HG02943 (cell line): Measurements from ENCODE around the gene IL4I1.

ENCODE experiments used
- ATAC-seq: cut with Tn5 transposase; IDR thresholded peaks from one replicate; pipeline ENCODE4 v1.9.1; 2021; ENCODE audit warnings: mild to moderate bottlenecking, low read depth, moderate library complexity; ENCODE audit not compliant: unreplicated experiment

IL4I1 gene

DNA sequence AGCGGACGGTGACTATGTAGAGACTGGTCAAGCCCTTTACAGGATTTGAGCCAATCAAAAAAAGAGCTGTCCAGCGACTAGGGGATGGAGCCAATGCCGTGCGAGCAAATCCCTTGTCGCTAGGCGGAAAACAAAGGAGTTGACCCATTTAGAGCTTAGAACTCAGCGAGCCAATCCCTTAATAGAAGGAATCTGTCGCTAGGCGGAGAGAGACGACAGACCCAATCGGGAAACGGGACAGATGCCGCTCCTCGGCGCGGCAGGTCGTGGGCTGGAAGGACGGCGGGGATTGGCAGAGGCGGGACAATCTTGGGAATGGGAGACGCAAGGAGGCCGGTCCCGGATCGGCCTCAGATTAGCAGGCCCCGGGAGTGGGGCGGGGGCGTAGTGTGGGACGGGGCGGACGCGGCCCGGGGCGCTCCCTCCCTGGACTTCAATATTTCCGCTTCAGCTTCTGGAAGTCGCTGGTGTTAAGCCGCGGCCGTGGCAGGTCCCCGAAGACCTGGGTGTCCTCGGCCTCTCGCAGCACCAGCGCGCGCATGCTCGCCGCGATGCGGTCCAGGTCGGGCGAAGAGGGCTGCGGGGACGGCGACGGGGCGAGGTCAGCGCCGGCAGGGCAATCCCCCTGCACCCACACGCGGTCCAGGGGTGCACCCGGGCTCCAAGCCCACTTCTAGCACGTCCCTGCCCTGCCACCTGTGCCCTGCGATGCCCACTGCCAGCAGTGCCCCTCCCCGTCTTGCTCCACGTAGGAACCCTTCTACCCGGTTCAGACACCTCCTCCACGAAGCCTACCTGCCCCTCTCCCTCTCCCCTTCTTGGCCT is 27.0 kb downstream of the IL4I1 start:
- peak; percentile 66 for ATAC-seq

DNA sequence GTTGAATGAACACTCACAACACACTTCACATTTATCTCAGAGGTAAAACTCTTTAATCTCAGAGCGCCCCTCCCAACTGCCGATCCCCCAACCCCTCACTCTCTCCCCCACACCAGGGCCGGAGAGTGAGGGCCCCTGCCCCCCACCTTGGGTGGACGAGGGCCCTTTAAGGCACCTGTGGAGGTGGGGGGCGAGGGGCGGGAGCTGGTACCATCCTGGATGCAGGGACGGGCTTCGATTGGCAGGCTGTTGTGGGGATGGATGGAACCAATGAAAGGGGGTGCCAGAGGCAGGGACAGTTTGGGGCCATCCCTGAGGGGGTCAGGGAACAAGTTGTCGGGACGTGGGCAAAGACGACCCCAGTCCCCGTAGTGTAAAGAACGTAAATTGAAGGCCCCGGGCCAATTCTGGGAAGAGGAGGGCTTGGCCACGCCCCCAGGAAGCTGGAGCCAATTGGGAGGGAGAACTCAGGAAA is 27.6 kb downstream of the IL4I1 start:
- peak; percentile 6 for ATAC-seq

DNA sequence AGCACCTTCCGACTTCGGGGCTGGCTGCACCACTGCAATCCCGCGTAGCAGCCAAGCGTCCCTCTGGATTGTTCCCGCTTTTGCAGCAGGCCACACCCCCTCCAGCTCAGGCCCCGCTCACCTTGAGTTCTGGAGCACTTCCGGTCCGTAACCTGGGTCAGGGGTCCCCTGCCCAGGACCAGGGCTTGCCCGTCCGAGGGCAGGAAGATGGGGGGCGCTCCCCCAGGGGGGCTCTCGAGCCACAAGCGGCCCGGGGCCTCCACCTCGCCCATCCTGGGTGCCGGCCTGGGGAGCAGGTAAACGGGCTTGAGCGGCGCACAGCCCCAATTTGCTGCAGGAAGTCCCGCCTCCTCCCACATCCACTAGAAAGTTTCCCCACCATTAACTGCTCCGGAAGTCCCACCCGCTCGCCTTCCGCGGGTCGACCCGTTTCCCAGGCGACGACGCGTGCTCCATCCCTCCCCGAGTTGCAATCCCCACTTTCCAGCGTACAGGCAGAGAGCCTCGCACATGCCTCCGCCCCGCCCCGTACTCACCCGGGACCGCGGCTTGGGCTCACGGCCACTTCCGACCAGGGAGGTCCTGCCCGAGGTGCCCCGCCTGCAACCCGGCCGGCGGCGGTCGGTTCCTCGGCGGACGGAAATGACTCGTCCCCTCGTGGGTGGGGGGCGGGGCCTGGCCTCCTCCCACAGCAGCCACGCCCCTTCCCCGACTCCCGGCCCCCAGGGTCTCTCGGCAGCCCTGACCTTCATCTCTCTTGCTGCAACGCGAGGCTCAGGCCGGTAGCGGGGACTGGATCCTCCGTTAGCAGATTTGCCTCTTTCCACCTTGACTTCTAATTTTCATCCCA is 29.5 kb downstream of the IL4I1 start, which contains the start of gene PNKP:
Gene PNKP (minus strand): TSS at position 644 of the 850 bp plus-strand sequence. CDS start 372 bp downstream, at position 272.
- peak; percentile 36 for ATAC-seq

DNA sequence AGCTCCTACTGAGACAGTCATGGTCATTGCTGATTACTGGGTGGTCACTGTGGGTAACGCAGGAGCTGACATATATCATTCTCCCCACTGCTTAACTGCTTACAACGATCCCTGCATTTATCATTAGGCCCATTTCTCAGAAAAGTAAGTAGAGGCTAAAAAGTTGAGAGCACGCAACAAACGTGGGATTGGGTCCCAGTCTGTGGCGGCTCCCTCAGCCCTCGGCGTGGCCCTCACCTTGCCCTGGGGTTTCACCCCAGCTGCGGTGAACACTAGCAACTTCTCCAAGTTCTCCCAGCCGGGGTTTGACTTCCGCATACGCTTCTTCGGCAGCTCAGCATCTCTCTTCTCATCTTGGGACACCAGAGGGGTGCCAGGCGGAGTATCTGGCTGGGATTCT is 31.8 kb downstream of the IL4I1 start:
- no peak for ATAC-seq

DNA sequence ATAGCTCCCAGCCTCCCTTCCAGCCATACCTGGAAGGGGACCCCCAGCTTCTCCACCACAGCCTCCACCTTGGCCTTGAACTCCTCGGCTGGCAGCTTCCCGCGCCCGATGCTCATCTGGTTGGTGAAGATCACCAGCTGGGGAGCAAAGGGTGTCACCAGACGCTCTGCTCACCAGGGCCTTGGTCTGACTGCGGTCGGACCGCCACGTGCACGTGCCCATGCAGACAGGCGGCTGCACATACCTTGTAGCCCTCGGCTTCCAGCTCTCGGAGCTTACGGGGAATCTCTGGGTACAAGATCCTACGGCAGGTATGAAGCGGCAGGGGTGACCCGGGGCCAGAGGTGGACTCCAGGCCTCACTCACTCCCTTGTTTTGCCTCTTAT is 32.8 kb downstream of the IL4I1 start:
- ATAC-seq = no peak

DNA sequence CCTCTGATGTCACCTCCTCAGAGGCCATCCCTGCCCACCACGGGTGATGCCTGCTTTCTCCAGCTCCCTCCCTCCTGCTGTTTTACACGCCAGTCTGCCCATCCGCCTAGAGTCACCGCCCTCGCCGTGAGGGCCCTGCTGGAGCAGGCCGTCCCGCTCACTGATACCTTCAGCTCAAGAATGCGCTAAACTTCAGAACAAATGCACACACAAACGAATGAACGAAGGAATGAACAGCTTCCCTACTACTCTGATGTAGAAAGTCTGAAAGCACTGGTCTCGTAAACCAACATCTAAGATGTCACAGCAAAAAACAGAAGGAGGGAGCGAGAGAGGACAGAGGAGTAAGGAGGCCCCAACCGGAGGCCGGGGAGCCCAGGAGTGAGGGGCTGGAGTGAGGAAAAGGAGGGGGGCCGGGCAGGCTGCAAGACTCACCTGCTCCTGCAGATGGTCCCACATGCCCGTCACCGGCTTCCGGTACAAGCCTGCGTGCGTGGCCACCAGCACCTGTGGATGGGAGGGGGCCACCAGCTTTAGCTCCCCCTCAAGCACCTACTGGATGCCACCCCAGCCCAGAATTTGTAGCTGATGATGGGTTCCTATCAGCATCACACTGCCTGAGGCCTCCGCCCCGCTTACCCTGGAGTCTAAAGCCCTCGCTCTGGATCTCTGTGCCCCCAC is 33.3 kb downstream of the IL4I1 start:
- ATAC-seq = no peak

DNA sequence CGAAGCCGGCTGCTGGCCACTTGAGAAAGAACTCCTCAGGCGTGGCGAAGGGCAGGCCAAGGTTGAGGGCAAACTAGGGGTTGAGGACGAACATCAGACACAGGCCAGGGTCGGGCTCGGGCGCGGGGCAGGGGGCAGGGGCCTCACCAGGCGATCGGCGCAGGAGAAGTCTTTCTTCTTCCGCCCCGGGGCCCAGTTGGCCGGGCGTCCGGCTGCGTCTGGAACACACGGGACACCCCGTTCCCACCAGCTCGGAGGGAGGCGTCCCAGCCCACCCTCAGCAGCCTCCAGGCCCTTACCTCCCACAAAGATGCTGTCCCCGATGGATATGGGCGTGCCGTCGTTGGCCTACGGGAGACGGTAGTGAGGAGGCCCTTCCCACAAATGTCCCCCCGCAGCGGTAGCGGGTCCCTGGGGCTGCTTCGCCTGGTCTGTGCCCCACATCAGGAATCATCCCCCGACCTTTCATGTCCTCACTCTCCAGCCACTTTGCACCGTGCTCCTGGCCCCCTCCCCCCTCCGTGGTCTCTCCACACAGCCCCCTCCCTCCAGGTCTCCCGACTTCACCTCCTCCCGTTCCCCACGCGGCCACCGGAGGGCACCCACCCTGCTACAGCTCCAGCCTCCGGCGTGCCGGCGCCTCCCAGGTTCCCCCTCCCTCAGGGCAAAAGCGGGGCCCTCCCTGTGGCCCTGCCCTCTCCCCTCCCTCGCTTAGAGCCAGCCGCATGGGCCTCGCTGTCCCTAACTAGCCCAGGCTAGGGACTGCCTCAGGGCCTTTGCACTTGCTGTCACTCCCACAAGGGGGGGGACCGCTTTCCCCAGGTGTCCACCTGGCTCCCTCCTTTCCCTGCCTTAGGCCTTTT is 34.1 kb downstream of the IL4I1 start:
- no peak for ATAC-seq

DNA sequence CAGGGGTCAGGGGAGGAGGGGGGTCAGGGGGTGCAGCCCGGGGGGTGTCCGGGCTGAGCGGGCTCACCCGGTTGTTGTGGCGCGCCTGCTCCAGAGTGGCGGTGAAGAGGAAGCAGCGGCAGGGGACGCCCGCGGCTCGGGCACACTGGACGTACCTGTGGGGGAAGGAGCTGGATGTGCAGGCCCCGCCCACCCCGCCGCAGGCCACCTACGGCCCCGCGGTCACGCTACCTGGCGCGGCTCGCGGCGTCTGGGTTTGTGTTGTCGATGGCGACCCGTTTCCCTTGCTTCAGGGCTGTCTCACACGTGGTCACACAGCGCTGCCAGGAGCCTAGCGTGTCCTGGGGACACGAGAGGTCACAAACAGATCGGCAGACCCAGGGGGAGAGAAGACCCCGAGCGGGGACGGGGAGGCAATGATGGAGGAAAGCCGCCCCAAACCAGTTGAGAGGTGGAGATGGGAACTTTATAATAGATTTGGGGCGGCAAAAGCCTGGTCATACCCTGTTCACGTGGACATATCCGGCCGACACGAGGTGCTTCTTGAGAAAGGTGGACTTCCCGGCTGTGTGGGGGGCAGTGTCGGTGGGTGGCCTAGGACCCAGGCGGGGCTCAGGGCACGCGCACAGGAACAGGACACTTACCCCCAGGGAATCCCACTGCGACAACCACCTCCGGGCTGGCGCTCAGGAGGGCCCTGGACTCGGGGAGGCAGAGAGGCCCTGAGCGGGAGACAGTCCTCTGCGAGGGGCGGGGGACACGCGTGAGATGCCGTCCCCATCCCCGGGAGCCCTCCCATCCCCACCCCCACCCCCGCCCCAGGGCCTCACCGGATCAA is 34.9 kb downstream of the IL4I1 start:
- ATAC-seq = no peak

DNA sequence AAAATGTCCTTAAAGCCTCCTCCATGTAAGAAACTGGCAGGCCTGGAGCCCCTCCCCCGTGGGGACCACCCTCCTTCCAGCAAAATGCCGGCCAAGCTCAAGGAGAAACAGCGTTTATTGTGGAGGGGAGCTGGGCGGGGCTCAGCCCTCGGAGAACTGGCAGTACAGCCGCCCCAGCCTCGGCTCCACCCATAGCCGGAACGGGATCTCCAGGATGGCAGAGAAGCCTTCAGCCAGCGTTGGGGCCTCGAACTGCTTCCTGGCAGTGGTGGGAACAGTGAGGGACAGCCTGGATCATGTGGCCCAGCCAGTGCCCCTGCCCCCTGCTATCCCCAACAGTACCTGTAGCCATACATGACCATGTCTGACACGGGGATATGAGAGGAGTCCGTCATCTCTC is 35.6 kb downstream of the IL4I1 start:
- ATAC-seq = no peak

DNA sequence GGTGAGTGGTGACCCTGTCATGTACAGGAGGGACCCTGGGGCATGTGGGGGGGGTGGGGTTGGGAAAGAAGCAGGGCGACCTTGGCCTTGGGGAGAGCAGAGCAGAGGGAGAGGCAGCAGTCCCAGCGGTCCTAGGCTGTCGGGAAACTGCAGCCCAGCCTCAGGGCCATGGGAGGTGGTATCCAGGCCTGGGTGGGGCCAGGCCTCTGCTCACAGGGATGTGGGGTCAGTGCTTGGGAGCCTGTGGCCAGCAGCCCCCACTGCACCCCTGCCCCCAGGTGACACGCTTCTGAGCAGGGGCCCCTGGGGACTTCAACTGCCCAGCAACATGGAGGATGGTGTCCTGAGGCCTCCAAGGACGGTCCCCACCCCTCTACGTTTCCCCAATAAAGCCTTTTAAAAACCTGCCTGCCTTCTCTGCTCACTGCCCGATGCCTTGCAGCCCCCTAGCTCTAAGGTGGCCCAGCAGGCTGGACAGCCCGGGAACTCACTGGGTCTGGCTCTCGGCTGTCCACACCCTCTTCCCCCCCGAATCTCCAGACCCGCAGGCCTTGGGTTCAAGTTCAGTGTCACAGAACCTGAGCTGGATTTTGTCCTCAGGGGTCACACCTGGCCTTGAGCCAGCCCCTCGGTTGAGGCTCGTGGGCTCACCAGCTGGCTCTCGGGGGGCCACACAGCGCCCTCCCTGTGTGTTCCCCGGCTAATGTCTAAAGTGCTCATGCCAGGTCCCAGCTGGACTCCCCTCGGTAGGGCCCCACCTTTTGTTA is 36.2 kb downstream of the IL4I1 start:
- no peak for ATAC-seq

DNA sequence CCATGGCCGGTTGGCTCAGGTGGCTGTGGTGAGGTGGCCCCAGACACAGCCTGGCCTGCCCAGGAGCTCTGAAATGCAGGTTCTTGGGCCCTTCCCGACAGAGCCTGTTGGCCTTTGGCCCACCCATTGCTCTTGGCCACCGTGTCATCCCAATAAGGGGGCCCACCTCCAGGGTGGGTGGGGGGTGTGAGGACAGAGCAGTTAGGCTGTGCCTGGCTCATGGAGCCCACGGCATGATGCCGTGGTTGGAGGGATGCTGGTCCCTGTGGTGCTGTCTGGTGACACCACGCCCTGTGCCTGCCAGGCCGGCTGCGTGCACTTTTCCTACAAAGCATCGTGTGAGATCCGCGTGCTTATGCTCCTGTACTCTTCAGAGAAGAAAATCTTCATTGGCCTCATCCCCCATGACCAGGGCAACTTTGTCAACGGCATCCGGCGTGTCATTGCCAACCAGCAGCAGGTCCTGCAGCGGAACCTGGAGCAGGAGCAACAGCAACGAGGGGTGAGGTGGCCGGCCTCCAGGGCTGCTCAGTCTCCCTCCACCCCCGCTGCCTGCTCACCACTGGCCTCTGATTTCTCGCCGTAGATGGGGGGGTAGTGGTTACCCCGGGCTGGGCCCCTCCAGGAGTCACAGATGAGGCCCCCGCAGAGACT is 36.9 kb downstream of the IL4I1 start:
- ATAC-seq = no peak

DNA sequence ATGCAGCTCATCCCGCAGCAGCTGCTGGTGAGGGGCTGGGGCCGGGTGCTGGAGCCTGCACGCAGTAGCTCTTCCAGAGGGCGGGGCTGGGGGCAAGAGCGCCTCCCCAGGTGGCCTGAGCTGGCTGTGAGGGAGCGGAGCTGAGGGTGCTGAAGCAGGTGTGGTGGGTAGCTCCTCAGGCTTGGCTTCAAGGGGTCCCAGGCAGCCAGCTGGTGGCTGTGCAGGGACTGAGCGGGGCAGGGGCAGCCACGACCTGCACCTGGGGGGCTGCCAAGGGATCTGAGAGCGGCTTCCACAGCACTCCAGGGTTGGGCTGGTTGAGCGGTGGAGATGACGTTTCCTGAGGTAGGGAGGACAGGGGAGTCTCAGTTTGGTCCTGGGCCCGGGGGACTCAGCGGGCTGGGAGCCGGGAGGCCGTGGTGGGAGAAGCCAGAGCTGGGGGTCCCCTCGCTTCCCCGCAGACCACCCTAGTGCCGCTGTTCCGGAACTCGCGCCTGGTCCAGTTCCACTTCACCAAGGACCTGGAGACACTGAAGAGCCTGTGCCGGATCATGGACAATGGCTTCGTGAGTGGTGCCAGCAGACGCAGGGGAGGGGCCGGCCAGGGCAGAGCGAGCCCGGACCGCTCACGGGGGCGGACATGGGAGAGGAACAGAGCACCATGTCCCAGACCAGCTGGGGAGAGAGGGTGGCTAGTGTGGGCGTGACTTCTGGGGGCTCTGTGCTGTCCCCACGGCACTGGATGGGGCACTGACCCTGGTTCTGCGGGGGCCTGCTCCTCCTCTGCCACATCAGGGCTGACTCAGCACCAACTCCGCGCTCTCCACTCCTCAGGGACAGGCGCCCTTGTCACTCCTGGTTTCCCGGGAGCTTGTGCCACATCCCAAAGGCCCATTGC is 38.4 kb downstream of the IL4I1 start:
- ATAC-seq = no peak

DNA sequence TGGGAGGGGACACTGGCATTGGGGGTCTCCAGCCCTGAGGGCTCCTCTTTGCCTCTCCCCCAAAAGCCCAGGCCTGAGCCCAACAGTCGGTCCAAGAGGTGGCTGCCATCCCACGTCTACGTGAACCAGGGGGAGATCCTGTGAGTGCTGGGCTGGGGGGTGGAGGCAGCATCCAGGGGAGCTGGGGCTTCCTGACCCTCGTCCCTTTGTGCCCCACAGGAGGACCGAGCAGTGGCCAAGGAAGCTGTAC is 38.9 kb downstream of the IL4I1 start:
- no peak for ATAC-seq

DNA sequence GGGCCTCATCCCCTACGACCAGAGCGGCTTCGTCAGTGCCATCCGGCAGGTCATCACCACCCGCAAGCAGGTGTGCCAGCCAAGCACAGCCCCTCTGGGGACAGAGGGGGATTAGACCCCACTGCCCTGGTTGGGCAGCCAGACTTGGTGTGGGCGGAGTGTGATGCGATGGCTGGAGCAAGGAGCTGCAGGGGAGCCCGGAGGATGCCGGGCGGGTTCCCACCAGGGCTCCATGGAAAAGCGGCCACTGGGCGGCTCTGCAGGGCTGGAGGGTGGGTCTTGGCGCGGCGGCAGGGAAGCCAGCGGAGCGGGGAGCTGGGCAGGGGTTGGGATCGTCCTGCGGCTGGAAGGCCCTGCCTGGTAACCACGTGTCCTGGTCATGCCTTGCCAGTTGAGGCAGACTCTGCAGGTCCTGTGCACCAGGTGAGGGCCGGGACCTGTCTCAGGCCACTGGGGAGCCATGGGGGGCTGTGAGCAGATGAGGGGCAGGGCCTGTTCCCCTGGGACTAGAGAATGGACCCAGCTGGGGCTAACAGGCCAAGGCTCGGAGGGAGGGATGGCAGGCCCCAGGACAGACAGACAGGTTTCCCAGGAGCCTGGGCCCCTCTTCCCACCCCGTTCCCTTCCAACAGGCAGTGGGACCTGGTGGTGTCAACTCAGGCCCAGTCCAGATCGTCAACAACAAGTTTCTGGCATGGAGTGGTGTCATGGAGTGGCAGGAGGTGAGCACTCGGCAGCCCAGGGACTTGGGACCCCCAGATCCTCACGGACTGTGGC is 39.4 kb downstream of the IL4I1 start:
- no peak for ATAC-seq

DNA sequence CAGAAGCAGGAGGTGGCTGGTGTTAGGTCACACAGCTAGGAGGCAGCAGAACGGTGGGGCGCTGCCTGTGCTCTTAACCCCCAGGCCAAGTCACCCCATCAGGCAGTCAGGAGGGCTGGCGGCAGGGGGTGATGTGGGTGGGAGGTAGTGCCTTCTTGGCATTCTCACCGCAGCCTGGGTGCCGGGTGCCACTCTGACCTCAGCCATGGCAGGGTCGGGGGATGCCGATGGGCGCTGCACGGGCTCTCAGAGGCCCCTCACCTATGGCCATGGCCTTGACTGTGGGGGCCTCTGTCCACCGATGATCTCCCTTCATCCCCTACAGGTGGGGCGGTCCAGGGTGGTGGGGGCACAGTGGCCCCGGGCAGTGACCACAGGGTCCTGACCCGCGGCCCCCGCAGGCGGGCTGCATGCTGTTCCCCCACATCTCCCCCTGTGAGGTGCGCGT is 40.1 kb downstream of the IL4I1 start:
- no peak for ATAC-seq
